Muscle of arm (tissue), 12 donors: ENCODE measurements around the gene THSD1. TPM values are rescaled to one million over a fixed set of nuclear protein-coding genes. Genes with fewer than 3 reads are reported as not detected.
"Not testable (repeated sequence)": the region's sequence is repeated elsewhere in the genome, so short reads cannot be mapped to it uniquely, and the experiment has no call there.

ENCODE experiments used
- DNase-seq: peaks from one replicate; pipeline ENCODE4 v3.0.0-alpha.2; 2013
- polyA plus RNA-seq, 12 donors: library from polyadenylated mRNA; unstranded; fragments of 120-200 nt; gene quantifications; one replicate each; pipeline ENCODE4 v1.2.1, GENCODE V29; 2013; ENCODE audit not compliant: insufficient read length in 12 of 12

The THSD1 gene
- polyA plus RNA-seq, 12 donors: 12.4 to 24.9 (median 19.5) TPM; not detected in 1

DNA sequence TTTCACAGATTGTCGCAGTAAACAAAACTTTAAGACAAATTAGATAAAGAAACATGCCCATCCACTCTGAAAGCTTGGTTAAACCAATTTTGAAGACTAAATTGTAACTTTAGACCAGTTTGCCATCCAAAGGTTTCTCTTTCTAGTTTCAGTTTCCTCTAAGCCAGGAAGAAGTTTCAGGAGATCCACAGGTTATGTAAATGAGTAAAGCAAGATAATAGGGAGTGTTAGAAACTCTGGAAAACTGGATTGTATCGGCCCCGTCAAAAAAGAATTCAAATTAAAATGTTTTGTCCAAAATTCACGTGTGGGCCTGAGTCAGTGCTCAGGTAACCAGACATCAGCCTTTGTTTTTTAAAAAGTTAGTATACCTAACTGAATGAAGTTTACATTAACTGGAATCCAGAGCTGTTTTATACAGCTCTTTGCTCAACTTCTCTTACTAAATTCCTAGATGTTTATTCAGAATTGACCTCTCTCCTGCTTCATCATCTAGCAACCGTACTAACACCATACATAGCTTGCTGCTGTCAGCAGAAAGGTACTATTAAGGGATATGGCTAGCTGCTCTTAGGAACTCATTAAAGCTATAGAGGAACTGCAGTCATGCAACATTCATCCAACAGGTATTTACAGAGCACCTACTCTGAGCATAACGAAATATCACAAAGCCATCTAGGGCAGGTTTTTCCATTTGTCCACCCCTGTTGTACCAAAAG is 43.6 kb downstream of the THSD1 start:
- not testable (repeated sequence) for DNase-seq

DNA sequence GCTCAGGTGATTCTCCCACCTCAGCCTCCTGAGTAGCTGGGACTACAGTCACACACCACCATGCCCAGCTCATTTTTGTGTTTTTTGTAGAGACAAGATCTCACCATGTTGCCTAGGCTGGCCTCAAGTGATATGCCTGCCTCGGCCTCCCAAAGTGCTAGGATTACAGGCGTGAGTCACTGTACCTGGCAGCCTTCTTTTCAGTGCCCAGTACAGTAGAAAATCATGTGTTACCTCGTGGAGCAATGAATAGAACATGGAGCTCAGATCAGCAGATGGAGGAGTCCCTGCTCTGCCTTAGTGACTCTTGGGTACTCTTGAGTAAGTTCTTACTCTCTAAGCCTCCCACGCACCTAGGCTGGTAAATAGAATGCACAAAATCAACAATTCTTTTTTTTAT is 44.7 kb downstream of the THSD1 start:
- no peak for DNase-seq

- DNase-seq: peak; percentile 86
Observed at GRCh38 chr13:52359534-52359933, 46.4 kb downstream of the THSD1 start.

DNA sequence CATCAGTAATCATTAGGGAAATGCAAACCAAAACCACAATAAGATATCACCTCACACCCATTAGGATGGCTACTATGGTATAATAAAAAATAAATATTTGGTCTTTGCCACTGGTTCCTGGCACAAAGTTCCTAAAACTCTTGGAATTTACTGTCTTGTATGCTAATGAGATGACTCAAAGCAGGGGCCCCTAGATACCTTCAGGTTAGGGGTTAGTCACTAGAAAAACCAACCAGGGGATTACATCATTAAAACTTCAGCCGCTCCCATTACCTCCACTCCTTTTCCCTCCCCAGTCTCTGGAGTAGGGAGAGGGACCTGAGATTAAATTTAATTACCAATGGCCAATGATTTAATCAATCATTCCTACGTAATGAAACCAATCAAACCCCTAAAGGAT is 49.6 kb downstream of the THSD1 start:
- no peak for DNase-seq

GRCh38 chr13:52353193-52353592 is 52.8 kb downstream of the THSD1 start:
- no peak for DNase-seq

- no peak for DNase-seq
Observed at GRCh38 chr13:52348983-52349780, 56.8 kb downstream of the THSD1 start.

DNA sequence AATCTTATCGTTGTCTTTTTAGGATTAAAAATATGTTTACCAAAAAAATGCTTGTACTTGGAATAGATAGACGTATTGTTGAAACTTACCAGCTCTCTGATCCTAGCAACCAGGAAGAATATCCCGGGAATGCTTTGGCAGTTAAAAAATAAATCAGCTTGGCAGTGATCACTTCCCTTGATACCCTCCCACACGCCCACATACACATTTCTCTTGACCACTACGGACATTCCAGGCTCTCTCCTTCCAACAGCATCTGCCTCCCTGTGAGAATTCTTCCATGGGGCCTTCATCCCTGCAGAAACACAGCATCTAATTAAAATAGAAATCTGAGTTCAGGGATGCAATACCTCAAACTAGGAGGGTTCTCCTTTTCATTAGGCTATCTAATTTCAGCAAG is 57.9 kb downstream of the THSD1 start:
- DNase-seq: no peak

- no peak for DNase-seq
Observed at GRCh38 chr13:52345631-52346251, 60.2 kb downstream of the THSD1 start.

DNA sequence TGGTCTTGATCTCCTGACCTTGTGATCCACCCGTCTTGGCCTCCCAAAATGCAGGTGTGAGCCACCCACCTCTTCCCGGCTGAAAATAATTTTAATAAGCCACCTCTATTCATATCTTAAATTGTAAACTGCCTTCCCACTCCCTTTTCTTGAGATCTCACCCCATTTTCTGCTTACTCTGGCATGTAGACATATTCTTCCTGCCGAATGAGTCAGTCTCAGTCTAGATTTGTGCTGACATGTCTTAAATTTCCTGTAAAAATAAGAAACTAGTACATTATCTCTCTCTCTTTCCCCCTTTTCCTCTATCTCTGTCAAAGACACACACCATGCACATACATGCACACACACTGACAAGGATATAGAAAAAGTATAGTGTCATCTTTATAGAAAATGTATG is 60.9 kb downstream of the THSD1 start:
- DNase-seq: no peak

GRCh38 chr13:52344108-52344507 is 61.9 kb downstream of the THSD1 start:
- no peak for DNase-seq

DNA sequence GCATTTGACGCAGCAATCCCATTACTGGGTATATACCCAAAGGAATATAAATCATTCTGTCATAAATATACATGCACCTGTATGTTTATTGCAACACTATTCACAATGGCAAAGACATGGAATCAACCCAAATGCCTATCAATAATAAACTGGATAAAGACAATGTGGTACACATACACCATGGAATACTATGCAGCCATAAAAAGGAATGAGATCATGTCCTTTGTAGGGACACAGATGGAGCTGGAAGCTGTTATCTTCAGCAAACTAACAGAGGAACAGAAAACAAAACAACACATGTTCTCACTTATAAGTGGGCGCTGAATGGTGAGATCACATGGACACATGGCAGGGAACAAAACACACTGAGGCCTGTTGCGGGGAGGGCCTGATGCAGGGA is 63.8 kb downstream of the THSD1 start:
- not testable (repeated sequence) for DNase-seq

GRCh38 chr13:52337828-52338455 is 68.0 kb downstream of the THSD1 start:
- not testable (repeated sequence) for DNase-seq

- DNase-seq: not testable (repeated sequence)
Observed at GRCh38 chr13:52334107-52334506, 71.9 kb downstream of the THSD1 start.

DNA sequence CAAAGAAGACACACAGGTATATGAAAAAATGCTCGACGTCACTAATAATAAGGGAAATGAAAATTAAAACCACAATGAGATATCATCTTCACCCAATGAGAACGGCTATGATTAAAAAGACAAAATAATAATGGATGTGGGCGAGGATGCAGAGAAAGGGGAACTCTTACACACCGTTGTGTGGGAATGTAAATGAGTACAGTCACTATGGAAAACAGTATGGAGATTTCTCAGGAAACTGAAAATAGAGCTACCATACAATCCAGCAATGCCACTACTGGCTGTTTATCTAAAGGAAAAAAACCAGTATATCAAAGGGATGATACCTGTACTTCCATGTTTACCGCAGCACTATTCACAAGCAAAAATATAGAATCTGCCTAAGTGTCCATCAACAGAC is 74.1 kb downstream of the THSD1 start:
- DNase-seq: not testable (repeated sequence)

Other genes with a start within 250 kb of the THSD1 start
- gene NEK3, start 246.6 kb downstream of the THSD1 start, polyA plus RNA-seq: 10 to 100 TPM in 10 of 12 donors, 1 to 10 TPM in 1, not detected in 1; 8.6 to 63.5 (median 20.4) TPM
- gene VPS36, start 44.5 kb upstream of the THSD1 start, polyA plus RNA-seq: 10 to 100 TPM in 11 of 12 donors, not detected in 1; 44.0 to 83.3 (median 65.2) TPM
- gene CKAP2, start 49.3 kb upstream of the THSD1 start, polyA plus RNA-seq: 10 to 100 TPM in 11 of 12 donors, not detected in 1; 23.0 to 82.9 (median 47.7) TPM
- 100 to 1,000 TPM in 1 of 12 donors, 10 to 100 TPM in 7, 1 to 10 TPM in 3, not detected in 1; 8.4 to 236 (median 11.3) TPM for gene HNRNPA1L2, start 236.3 kb upstream of the THSD1 start, polyA plus RNA-seq
- 10 to 100 TPM in 11 of 12 donors, not detected in 1; 39.4 to 47.8 (median 41.4) TPM for gene SUGT1, start 246.7 kb upstream of the THSD1 start, polyA plus RNA-seq